GM18505 (cell line): ENCODE measurements around the gene SMAD7.

ENCODE experiments used
- ATAC-seq: cut with Tn5 transposase; IDR thresholded peaks from one replicate; pipeline ENCODE4 v1.9.1; 2021; ENCODE audit not compliant: unreplicated experiment
- POLR2A ChIP-seq: IDR thresholded peaks from 4 replicates; pipeline ENCODE4 v1.6.1; 2011; ENCODE audit warnings: borderline replicate concordance; ENCODE audit not compliant: insufficient read depth, insufficient read length; ENCODE audit errors: extremely low read depth

SMAD7 gene

DNA sequence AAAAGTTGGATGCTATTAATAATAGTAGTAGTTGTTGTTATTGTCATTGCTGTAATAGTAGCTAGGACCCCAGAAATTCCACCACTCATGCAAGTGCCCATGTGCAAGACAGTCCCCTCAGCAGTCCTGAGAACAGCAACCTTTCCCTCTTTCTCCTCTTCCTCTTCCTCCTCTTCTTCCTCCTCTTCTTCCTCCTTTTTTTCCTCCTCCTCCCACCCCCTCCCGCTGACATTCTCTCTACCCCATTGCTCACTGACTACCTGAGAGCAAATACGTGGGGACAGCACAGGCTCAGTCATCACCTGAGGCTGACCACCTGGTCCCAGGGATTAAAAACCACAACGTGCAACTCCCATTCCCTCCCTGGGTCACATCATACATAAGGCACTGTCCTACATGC, 41.8 kb downstream of the SMAD7 start:
- ATAC-seq: no peak
- TF ChIP-seq POLR2A: no peak

DNA sequence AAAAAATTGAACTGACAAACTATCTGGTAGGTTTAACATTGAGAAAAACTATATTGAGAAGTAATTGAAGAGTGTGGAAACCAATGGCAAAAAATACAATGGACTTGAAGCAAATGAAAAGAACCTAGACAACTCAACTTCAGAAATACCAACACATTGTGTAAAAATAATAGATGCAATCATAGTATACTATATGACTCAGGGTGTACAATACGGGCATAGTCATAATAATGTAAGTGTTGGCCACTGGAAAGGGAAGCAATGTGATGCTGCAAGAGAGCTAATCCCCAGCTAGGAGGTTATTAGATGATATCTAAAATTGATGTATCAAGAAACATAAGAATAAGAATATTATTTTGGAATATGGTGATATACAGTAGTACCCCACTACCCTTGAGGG, 45.3 kb downstream of the SMAD7 start:
- TF ChIP-seq POLR2A: no peak
- no peak for ATAC-seq

DNA sequence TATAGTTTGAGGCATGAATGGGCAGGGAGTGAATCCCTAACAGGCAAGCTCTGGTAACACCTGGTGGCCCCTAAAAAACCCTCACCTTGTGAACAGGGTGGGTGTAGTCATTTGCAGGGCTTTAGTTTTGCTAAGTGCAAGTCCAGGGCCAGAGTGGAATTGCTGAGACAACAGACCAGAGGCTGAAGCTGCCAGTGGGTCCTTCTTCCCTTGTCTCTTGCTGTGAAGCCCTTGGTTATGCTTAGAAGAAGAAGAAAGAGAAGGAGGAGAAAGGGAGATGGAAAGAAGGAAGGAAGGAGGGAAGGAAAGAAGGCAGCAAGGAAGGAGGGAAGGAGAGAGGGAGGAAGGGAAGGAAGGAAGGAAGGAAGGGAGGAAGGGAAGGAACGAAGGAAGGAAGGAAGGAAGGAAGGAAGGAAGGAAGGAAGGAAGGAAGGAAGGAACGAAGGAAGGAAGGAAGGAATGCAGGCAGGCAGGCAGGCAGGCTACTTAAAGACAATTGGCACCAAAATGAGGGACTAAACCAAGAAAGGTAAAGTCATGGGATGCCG, 45.8 kb downstream of the SMAD7 start:
- TF ChIP-seq POLR2A: no peak
- no peak for ATAC-seq

DNA sequence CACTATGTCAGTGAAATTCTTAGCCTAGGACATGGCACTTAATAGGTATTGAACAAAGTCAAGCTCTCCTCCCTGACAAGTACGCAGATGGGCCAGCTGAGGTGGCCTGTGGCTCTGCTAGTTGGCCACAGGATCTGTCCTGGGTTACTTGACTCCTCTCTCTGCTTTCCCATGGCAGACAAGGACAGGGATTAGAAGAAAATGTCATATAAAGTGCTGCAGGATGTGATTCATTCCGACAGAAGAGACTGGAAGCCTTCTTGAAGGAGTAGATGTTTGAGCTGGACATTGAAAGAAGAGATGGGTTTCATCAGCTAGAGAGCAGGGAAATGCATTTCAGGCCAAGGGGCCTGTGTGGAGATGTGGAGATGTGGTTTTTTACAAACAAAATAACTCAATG, 46.7 kb downstream of the SMAD7 start:
- ATAC-seq: no peak
- no peak for TF ChIP-seq POLR2A

DNA sequence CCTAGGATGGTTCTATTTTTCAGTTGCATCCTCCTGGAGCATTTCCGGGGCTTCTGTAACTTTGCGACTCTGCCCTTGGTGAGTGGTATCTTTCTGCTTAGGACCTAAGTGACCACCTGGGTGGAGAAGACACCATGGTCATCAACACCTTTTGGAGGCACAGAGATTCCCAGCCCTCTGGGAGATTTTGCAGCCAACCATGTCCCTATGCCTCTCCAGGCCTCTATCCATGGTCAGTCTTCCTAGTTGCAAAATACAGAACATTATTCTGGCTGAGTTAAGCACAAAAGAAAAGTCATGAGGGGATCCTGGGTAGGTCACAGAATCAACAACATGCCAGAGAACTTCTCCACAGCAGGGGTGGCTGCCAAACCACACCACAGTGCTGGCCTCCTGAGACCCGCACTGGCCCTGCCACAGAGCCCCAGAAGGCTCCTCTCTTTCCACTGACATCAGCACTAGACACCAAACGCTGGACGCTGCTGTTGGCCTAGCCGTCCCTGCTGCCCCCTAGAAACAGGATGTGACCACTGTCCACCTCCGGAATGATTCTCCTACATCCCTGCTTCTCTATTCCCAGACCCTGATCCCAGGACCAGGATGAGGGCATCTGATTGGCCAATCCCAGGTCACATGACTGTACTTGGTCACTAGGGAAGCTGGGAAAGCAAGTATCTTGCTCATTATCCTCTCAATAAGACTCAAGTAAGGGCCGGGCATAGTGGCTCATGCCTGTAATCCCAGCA, 47.7 kb downstream of the SMAD7 start:
- TF ChIP-seq POLR2A: no peak
- no peak for ATAC-seq

DNA sequence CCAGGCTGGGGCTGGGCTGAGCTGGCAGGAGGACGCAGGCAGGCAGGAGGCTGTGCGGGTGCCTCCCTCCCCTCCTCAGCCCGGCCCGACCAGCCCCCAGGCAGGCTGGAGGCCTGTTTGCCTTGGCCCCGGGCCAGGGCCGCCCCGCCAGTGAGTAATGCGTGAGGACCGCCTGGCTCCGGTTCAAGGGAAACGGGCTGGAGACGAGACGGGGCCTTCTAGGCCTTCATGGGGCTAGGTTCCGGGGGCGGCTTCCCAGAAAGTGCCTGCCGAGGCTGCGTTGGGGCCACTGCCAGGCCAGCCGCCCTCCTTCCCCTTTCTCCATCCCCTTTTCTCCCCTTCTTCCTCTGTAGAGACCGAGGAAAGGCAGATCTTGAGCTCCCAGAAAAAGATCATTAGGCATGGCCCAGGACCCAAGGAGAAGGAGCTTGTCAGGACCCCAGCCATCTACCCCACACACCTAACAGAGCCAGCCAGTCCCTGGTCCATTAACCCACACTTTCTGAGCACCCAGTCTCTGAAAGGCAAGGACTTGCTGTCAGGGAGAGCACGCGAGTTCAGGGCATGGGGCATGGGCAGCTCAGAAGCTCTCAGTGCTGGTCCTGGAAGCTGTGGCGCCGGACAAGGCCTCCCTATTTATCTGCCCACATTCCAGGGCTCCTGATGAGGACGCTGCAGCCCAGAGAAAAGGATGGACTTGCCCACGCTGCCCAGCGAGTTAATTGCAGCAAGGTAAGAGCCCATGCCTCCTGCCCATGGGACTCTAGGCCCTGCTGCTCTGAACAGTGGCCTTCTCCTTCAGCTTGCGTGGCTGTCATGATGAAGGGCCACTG, 48.5 kb downstream of the SMAD7 start:
- no peak for TF ChIP-seq POLR2A
- ATAC-seq: no peak

DNA sequence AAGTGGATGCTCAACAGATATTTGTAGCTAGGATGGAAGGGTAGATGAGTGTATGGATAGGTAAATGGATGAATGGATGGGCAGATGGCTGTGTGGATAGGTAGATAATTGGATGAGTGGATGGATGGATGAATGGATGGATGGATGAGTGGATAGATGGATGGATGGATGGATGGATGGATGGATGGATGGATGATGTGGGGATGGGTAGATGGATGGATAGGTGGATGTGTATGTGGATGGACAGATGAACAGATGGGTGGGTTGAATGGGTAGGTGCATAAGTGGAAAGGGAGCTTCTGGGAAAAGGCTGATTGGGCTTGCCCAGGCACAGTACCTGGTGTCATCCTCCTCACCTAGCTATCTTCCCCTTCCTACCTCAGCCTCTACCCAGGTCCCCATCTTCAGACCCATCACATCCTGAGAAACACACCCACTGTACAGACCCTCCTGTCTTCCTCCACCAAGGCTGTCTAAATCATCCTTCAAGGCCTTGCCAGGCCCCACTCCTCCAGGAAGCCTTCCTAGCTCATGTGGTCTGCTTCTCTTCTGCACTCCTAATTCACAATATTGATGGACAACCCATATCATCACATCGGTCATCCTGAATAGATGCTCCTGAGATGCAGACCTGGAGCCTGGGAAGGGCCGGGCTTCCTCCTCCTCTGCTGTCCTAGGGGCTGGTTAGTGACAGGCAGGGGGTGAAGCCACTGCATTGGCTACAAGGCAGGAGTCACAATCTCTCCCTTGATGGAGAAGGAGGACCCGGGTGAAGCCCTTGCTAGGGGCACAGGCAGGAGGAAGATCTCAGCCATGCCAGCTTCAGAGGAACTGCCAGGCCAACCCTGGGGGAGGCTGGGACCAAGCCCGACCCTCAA, 49.4 kb downstream of the SMAD7 start:
- no peak for TF ChIP-seq POLR2A

DNA sequence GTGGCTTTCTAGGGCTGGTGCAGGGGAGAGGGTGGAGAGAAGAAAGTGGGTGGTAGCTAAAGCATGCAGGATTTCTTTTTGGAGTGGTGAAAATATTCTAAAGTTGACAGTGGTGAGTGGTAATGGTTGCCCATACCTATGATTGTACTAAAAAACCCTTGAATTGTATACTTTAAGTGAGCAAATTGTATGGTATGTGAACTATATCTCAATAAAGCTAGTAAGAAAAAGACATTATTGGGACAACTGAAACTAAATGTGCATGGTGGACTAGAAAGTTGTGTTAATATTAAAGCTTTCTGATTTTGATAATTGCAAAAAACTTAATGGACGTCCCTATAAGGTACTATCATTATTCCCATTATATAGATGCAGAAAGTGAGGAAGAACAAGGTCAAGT, 50.3 kb downstream of the SMAD7 start:
- ATAC-seq: no peak
- no peak for TF ChIP-seq POLR2A

More for the DNA sequence above, 49.4 kb downstream of the SMAD7 start:
- no peak for ATAC-seq

DNA sequence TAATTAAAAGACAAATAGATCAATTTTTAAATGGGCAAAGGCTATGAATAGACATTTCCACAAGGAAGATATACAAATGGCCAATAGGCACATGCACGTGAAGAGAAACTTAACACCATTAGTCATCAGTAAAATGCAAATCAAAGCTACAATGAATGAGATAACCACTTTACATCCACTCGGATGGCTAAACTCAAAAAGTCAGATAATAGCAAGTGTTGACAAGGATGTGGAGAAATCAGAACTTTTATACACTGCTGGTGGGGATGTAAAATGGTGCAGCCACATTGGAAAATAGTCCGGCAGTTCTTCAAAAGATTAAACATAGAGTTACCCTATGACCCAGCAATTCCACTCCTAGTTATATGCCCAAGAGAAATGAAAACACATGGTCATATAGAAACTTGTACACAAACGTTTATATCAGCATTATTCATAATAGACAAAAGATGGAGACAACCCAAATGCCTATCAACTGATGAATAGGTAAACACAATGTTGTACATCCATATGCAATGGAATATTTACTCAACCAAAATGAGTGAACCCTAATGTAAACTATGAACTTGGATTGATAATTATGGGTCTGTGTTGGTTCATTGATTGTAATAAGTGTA, 51.1 kb downstream of the SMAD7 start:
- no peak for TF ChIP-seq POLR2A
- no peak for ATAC-seq

DNA sequence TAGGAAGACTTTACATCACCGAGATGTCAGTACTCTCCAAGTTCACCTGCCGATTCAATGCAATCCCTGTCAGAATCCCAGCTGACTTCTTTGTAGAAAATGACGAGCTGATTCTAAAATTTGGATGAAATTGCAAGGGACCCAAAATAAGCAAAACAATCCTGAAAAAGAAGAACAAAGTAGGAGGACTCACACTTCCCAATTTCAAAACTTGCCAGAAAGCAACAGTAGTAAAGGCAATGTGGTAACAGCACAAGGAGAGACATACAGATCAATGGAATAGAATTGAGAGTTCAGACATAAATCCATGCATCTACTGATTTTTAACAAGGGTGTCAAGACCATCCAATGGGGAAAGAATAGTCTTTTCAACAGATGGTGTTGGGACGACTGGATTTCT, 52.2 kb downstream of the SMAD7 start:
- no peak for TF ChIP-seq POLR2A
- ATAC-seq: no peak

DNA sequence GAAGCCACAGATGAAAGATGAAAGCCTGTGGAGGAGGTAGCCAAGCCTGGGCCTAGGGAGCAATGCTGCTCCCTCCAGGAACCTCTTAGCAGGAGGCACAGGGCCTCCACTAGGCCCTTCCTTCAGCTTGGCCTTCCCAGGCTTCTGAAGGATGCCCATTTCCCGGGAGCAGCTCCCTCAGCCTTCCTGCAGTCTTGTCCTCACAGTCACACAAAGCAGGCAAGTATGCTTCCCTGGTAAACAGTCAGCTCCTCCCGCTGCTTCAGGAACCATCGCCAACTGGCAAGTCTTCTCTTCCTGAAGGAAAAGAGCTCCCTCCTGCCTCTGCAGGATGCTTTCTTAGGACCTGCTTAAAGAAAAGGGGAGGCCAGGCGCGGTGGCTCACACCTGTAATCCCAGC, 53.2 kb downstream of the SMAD7 start:
- TF ChIP-seq POLR2A: no peak
- no peak for ATAC-seq

DNA sequence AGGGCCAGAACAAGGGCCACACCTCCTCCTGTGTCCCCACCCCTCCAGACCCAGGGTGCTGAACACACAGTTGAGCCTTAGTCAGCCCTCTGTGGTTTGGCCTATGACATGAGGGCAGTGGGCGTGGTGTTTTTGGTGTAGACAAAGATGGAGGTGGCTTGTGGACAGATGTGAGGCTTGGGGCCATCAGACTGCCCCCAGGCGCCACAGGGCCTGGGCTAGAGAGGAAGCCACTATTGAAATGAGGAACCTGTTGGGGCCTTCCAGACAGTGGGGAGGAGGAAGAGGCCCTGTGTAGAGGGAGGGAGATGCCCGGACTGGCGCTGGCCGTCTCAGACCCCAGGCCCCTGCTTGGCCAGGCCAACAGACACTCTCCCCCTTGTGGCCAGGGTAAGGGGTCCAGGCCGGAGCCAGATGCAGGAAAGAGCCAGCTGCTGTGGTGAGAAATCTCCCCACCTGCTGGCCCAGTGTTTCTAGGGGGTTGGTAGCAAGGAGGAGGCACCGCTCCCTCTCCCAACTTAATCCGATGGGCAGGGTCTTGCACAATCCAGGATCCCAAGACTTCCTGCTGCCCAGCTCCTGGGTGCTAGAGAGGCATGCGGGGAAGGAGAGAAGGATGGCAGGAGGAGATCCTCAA, 53.8 kb downstream of the SMAD7 start:
- peak; percentile 63 for ATAC-seq
- TF ChIP-seq POLR2A: no peak
